Adrenal gland (tissue), 12 donors: ENCODE measurements around the gene PDS5A. TPM values are rescaled to one million over a fixed set of nuclear protein-coding genes. Genes with fewer than 3 reads are reported as not detected.

Experiments used
- DNase-seq, 7 donors: peaks; one replicate each; pipeline ENCODE4 v3.0.0-alpha.2; 2019 to 2020
- H3K27ac ChIP-seq, 5 donors: fragments of 200-600 bp; sonication (generic) in 4 of 5; 1 replicate in 3 of 5; 2 replicates in 2 of 5; pipeline versions ENCODE4 v1.5.1 to v1.8.0; 2016 to 2020; ENCODE audit warnings: mild to moderate bottlenecking in 1 of 5
- H3K27me3 ChIP-seq: fragments of 200-600 bp; 2 replicates; pipeline ENCODE4 v1.8.0; 2021
- H3K36me3 ChIP-seq, 2 donors: fragments of 200-600 bp; replicated peaks in 1 of 2; 1 replicate in 1 of 2; 2 replicates in 1 of 2; pipeline versions ENCODE4 v1.5.1 to v1.8.0; 2018 to 2022
- H3K4me1 ChIP-seq, 2 donors: fragments of 200-600 bp; replicated peaks in 1 of 2; 1 replicate in 1 of 2; 2 replicates in 1 of 2; pipeline versions ENCODE4 v1.5.1 to v1.8.0; 2018 to 2021
- H3K4me3 ChIP-seq, 4 donors: fragments of 200-600 bp; sonication (generic) in 3 of 4; one replicate each; pipeline ENCODE4 v1.5.1; 2016 to 2018
- H3K9me3 ChIP-seq, 3 donors: fragments of 200-600 bp; sonication (generic) in 1 of 3; replicated peaks in 1 of 3; 1 replicate in 2 of 3; 2 replicates in 1 of 3; pipeline versions ENCODE4 v1.5.1 to v1.8.0; 2016 to 2021
- POLR2A ChIP-seq, 2 donors: fragments of 450-650 bp; IDR thresholded peaks; one replicate each; pipeline ENCODE4 v1.6.1; 2017; ENCODE audit warnings: antibody characterized with exemption in 2 of 2, mild to moderate bottlenecking in 2 of 2, moderate library complexity in 1 of 2
- WGBS, 4 donors: extraction: QIAGEN DNeasy Blood & Tissue Kit in 2 of 4; methylation state at CpG; one replicate each; pipeline versions ENCODE4 v1.1.5 to v1.1.7; 2013 to 2017; 5-methylcytosine and 5-hydroxymethylcytosine counted together
- intact Hi-C, 2 donors: fragments of 100-400 bp; cut with DNase I; formaldehyde crosslinking; loops; one replicate each; pipeline versions ENCODE4 v1.14.1 to v1.15.0; 2022 to 2023
- polyA plus RNA-seq, 3 donors: library from polyadenylated mRNA; stranded (reverse); fragments of 200-250 nt in 2 of 3; fragments of 350-450 nt in 1 of 3; fragmentation: Illumina TruSeq in 1 of 3; extraction: RNeasy Lipid Tissue Mini Kit (QIAGEN cat#74804) in 1 of 3; gene quantifications; one replicate each; pipeline ENCODE4 v1.2.3, GENCODE V29; 2013 to 2014
- total RNA-seq, 9 donors: library from RNA; depleted of rRNA in 4 of 9; stranded (reverse); fragments of >200 nt in 4 of 9; fragments of 120-200 nt in 1 of 9; fragmentation: NEBNext Ultra II Directional in 1 of 9; extraction: Animal tissue kit (Norgen Biotek cat#: 25700) in 1 of 9; gene quantifications; one replicate each; pipeline versions ENCODE4 v1.1.0 to v1.2.4, GENCODE V29; 2013 to 2023
- TF ChIP-seq, protein P1 (sequence below), 6 experiments: fragments of 450-650 bp in 4 of 6; fragments of 200-600 bp in 2 of 6; sonication (generic) in 1 of 6; IDR thresholded peaks; 1 replicate in 5 of 6; 2 replicates in 1 of 6; pipeline versions ENCODE4 v1.5.1 to v1.8.0; 2016 to 2021; ENCODE audit warnings: antibody characterized with exemption in 6 of 6, mild to moderate bottlenecking in 2 of 6, moderate library complexity in 1 of 6
- donor health status: healthy with polysubstance abuse.
- donor health status: Bipolar disorder and iron deficiency.
- donor health status: DM: yes; HTN: yes; CAD: no.
- donor health status: DM: no; HTN: no; CAD: no.
- donor health status: DM: no; HTN: no; CAD: no.
- donor health status: DM: yes; HTN: yes; CAD: no.

PDS5A gene
- total and polyA plus RNA-seq, 12 donors = 16.2 to 63.2 (median 45.5) TPM

DNA sequence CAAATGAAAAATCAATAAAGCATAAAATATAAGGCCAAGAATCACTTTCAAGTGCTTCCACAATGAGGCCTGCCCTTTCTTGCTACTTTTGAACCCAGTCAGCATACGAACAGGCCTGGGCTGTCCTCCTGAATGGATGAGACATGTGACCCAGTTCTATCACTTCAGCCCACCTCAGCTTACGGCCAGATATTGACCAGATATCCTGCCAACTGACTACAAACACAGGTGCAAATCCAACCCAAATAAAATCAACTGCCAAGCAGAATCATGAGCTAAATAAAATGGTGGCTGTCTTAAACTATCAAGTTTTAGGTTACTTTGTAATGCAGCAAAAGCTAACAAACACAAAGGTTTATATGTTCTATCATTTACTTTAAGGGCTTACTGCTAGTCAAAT is 53.7 kb downstream of the PDS5A start:
- peaks cover 0 to 7% of the 10 kb centered on the region in 2 donors for H3K4me1 ChIP-seq
- H3K4me3 ChIP-seq = no peak overlapping the region
- 56 to 87% (median 73%) methylated on average over 2 of the region's 2 CpGs for WGBS, 4 donors
- peaks cover 0 to 8% of the 10 kb centered on the region in 2 donors for H3K36me3 ChIP-seq
- no peaks in the 10 kb centered on the region for H3K27me3 ChIP-seq
- intact Hi-C loops = no loop called here
- no peak overlapping the region for H3K27ac ChIP-seq
- DNase-seq = no peak
- no peaks in the 10 kb centered on the region for H3K9me3 ChIP-seq
- TF ChIP-seq, protein P1, sequence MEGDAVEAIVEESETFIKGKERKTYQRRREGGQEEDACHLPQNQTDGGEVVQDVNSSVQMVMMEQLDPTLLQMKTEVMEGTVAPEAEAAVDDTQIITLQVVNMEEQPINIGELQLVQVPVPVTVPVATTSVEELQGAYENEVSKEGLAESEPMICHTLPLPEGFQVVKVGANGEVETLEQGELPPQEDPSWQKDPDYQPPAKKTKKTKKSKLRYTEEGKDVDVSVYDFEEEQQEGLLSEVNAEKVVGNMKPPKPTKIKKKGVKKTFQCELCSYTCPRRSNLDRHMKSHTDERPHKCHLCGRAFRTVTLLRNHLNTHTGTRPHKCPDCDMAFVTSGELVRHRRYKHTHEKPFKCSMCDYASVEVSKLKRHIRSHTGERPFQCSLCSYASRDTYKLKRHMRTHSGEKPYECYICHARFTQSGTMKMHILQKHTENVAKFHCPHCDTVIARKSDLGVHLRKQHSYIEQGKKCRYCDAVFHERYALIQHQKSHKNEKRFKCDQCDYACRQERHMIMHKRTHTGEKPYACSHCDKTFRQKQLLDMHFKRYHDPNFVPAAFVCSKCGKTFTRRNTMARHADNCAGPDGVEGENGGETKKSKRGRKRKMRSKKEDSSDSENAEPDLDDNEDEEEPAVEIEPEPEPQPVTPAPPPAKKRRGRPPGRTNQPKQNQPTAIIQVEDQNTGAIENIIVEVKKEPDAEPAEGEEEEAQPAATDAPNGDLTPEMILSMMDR (IDR thresholded peaks at IDR 0.05) = no peak
- no peak for TF ChIP-seq POLR2A (IDR thresholded peaks at IDR 0.05)

DNA sequence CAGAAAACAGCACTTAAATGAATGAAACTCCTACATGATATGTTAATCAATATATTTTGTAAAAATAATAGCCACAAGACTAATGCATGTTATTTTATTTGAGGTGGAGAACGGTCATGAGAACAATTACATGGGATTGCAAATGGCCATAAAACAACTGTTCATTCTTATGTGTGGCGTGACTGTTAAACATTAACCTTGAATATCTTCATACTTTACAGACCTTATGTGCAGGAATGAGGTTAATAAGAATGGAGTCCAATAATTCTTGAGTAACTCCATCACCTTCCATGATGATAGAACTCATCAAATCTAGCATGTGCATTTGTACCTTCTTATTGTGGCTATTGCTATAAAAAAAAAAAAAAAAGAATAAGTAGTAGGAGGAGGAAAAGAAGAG is 55.3 kb downstream of the PDS5A start:
- Histone ChIP-seq H3K27ac (no peak overlapping the region), H3K4me3 (no peak overlapping the region), H3K4me1 (peaks cover 0 to 7% of the 10 kb centered on the region in 2 donors), H3K9me3 (no peaks in the 10 kb centered on the region), H3K27me3 (no peaks in the 10 kb centered on the region), H3K36me3 (peaks cover 0 to 9% of the 10 kb centered on the region in 2 donors)
- WGBS, 4 donors = 95 to 100% (median 98%) methylated on average over 2 of the region's 2 CpGs
- DNase-seq = no peak
- TF ChIP-seq, protein P1 (IDR thresholded peaks at IDR 0.05) = no peak
- no peak for TF ChIP-seq POLR2A (IDR thresholded peaks at IDR 0.05)
- intact Hi-C loops = no loop called here

DNA sequence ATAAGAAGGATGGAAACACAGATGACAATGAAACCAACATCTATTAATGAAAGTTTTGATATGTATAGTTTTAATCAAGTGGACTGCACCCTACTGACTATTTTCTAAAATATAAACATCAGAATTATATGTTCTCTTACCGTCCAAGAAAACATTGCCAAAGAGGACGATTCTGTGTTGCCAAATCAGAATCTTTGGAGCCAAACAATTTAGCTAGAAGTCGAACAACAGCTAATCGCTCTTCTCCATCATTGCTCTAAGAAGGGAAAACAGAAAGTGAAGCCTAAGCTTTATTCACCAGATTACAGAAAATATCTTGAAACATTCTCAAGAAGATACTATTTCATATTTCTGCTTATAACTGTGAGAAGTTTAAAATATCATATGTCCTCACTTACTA is 64.2 kb downstream of the PDS5A start:
- DNase-seq = no peak
- Histone ChIP-seq H3K9me3 (no peaks in the 10 kb centered on the region), H3K4me3 (no peak overlapping the region), H3K27me3 (no peaks in the 10 kb centered on the region), H3K27ac (peak overlapping the region in 1 of 5 donors; percentile 17), H3K4me1 (no peaks in the 10 kb centered on the region), H3K36me3 (peaks cover 0 to 21% of the 10 kb centered on the region in 2 donors)
- intact Hi-C loops = loop anchor here in 1 of 2 donors (10.0 kb wide), 1 partner anchor 61 kb away; the partner anchor contains the start of gene PDS5A
- TF ChIP-seq, protein P1 (IDR thresholded peaks at IDR 0.05) = no peak
- TF ChIP-seq POLR2A (IDR thresholded peaks at IDR 0.05) = no peak
- WGBS, 4 donors = 78 to 88% (median 79%) methylated on average over 4 of the region's 4 CpGs

DNA sequence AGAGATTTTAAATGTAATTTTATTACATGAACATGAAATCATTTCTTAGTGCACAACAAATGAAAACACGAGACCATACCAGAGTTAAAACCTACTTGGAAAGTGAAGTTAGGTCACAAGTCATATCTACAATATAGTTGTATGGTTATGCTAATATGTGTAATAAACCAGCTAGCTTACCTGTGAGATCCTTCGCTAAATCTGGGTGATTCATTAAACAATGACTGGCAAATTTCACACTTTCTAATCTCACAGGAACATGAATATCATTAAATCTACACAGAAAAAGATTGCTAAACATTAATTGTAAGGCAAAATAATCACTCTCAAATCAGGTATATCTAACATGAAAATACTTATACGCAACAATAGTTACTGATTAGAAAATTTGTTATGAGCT is 67.6 kb downstream of the PDS5A start:
- no peak overlapping the region for H3K27ac ChIP-seq
- H3K9me3 ChIP-seq = no peaks in the 10 kb centered on the region
- H3K4me3 ChIP-seq = no peak overlapping the region
- H3K4me1 ChIP-seq = no peaks in the 10 kb centered on the region
- intact Hi-C loops = loop anchor here in 1 of 2 donors (10.0 kb wide), 1 partner anchor 65 kb away; the partner anchor contains the start of gene PDS5A
- WGBS, 4 donors = 94 to 97% (median 95%) methylated on average over 3 of the region's 3 CpGs
- H3K27me3 ChIP-seq = no peaks in the 10 kb centered on the region
- TF ChIP-seq POLR2A (IDR thresholded peaks at IDR 0.05) = no peak
- TF ChIP-seq, protein P1 (IDR thresholded peaks at IDR 0.05) = no peak
- peaks cover 0 to 6% of the 10 kb centered on the region in 2 donors for H3K36me3 ChIP-seq
- DNase-seq = no peak
